NCI-H82 treated with DMSO at 0.1 percent for 48 hours (cell line): ENCODE results near the gene NBL1.
A peak's percentile ranks its signal among the peaks of the same experiment; 100 is the strongest.
"Not testable (repeated sequence)": the region's sequence is repeated elsewhere in the genome, so short reads cannot be mapped to it uniquely, and the experiment has no call there.

Experiments
- DNase-seq: peaks from one replicate; lab custom pipeline; 2025; ENCODE audit not compliant: unreplicated experiment; lab: John Stamatoyannopoulos, UW

Gene NBL1

DNA sequence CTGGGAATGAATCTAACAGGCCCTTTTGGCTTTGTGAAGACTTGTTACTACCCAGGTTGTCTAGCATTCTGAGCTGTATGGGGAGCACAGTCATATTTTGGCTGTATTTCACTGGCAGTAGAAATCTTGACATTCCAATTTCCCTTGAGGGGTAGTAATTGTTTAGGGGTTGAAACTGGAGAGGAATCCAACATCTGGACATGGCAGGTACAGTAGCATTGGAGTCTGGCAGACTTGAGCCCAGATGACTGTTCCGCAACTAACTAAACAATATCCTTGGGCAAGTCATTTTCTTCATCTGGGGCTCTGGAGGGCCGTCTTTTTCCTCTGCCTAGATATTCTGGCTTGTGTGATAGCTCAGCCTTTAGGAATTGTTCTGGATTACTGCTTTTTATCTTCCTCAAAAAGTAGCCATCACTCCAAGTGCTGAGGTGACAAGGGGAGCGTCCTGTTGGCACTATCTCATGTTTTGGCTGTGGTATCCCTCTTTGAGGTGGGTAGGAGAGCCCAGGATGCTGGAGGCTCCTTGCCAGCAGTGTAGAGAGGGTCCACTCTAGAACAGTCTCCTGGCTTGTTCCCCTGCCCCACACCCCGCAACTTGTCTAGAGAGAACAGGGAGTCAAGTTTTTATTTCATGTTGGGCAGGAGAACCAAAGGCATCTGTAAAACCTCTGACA lies 22.7 kb upstream of the NBL1 start:
- no peak for DNase-seq

DNA sequence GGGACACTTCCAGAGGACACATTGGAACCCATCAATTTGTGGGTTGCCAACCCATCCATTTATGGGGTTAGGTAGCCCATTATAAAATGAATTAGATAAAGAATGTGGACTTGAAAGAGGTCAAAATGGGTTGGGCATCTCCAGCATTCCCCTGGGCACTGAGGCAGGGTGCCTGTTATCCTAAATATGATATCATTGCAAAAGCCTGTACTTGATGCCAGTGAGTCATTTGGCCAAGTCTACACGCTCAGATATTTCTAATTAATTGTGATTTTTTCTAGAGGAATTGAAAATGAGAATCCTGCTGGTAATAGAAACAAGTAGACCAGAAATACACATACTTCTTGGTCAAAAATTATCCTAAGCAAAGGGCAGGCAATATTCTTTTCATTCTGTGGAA lies 21.9 kb upstream of the NBL1 start:
- no peak for DNase-seq

GRCh38 chr1:19623523-19623922 lies 20.6 kb upstream of the NBL1 start:
- DNase-seq, result no peak

DNA sequence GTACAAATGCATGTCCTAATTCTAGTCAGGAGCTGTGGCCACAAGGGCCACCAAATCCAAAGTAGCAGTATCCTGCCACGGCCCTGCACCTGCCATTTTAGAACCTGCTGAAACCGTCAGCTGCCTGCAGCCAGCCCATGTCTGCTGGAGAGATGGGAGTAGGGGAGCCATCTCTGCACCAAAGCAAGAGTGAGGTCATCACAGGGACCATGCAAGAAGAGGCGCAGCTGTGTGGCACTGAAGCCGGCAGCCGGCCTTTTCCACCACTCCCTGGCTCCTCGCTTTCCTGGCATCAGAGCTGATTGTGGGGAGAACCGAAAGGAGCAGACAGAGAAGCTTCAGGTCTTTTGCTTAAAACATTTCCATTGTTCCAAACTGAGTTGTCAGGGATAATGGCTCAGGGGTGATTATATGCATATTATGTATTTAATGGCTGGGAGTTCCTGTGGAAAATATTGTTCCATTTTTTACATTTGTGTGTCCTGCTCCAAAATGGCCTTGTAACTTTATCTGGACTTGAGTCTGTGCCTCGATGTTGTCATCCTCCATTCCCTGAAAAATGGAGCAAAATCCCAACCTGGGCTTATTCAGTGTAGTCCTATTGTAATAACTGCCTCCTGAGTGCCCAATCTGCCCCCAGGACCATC lies 18.7 kb upstream of the NBL1 start:
- DNase-seq, result no peak

DNA sequence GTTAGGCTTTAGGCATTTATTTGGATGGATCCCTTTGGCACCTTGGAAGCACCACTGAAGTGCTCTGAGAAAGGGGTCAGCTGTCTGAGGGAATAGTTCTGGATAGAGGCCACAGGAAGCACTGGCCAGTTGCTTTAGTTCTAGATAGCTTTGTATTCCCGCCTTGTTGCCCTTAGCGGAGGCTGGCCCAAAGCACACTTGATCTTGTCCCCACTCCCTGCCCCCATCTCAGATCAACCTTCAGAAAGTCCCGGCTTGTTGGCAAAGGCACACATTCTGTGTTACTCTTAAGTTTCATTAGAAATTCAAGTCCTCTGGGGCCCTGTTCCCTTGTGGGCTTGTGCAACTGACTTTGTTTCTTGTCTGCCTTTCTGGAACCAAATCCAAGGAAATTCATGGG lies 15.2 kb upstream of the NBL1 start:
- no peak for DNase-seq

DNA sequence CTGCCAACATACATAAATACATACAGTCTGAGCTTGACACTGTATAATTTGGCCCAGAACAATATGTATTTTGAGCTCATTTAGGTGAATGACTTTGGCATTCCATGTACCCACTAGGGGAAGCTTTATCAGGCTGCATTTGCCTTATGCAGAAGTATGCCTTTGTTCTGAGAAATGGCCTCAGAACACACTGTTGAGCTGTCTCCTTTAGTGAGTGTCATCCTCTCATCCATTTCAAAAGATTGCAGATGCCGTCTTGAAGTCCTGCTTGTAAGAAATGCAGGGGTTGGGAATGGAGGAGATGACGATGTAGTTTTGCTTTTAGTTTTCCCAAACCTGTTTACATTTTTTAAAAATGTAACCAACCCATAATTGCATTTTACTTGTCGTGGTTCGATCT lies 14.8 kb upstream of the NBL1 start:
- no peak for DNase-seq

- DNase-seq, result not testable (repeated sequence)
Observed at GRCh38 chr1:19630192-19630591, 13.9 kb upstream of the NBL1 start.

- no peak for DNase-seq
Observed at GRCh38 chr1:19630720-19631395, 13.3 kb upstream of the NBL1 start.

GRCh38 chr1:19632211-19632610 lies 11.9 kb upstream of the NBL1 start:
- DNase-seq, result no peak

GRCh38 chr1:19633106-19633505 lies 11.0 kb upstream of the NBL1 start:
- no peak for DNase-seq

- not testable (repeated sequence) for DNase-seq
Observed at GRCh38 chr1:19635064-19635463, 9.0 kb upstream of the NBL1 start.

GRCh38 chr1:19635646-19636045 lies 8.5 kb upstream of the NBL1 start:
- no peak for DNase-seq

DNA sequence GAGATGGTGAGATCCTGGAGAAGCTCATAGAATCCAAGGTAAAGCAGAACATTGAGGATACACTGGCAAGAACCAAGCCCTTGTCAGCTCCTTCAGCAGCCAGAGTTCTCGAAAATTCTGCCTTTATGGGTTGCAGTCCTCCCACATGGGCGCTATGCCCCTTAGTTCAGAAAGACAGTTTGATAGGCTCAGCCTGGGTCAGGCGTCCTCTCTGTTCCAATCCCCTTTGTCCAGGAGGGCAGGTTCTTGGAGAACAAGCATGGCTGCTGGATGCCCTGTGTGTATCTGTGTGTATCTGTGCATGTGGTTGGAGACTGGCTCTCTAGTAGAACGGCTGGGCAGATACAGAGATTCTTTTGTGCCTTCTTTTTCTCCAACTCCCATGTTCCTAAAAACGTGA lies 8.0 kb upstream of the NBL1 start:
- no peak for DNase-seq

- DNase-seq, result not testable (repeated sequence)
Observed at GRCh38 chr1:19636749-19637148, 7.4 kb upstream of the NBL1 start.

DNA sequence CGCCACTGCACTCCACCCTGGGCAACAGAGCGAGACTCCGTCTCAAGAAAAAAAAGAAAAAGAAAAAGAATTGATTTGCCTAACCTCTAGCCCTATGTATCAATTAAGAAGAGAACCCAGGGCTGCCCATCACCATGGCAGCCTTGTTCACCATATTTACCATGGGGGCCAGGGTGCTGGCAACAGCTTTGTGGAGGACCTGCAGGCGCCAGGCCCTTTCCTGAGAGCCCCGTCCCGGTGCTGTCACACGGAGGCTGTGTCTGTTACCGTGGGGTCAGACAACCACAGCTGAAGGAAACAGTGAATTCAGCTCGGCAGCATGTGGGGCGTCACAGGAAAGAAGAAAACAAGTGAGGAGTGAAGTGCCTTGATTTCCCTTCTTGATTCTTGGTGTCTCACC lies 6.5 kb upstream of the NBL1 start:
- no peak for DNase-seq

- DNase-seq, result not testable (repeated sequence)
Observed at GRCh38 chr1:19639228-19639627, 4.9 kb upstream of the NBL1 start.

GRCh38 chr1:19639999-19640362 lies 4.1 kb upstream of the NBL1 start:
- no peak for DNase-seq

DNA sequence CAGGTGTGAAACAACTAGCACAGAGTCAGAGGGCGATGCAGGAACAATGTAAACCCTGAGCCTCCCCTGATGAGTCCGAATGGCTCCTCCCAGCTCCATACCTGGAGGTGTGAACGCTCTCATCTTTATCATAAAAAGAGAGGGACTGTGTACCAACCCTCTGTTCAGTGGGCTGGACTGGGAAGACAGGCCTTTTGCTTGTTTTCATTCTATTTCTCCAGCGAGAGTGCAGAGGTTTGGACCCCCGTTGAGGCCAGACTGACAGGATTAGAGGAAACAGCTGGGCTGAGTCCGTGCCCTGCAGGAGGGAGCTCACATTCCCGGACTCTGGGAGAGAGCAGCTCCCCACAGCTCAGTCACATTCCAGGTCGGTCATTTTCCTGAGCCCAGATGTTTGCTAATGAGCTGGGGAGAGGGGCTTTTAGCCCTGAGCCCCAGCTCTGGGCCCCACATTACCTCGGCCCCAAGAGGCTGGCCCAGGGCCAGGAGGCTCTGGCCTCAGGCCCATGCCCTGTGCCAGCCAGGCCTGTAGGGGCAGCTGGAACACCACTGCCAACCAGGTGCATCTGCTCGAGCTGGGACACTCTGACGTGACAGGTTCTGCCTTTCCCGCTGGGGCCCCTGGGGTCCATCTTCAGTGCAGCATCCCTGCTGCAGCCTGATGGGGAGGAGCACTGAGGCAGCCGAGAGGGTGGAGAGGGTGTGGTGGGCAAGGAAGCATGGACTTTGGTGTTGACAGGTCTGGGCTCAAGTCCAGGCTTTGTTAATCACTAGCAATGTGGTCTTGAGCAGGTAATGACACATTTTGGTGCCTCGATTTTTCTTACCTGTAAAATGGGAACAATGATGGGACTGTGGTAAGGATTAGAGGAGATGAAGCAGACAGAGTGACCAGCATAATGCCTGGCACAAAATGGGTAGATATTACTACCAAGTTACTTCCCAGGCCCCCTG lies 3.5 kb upstream of the NBL1 start:
- no peak for DNase-seq

DNA sequence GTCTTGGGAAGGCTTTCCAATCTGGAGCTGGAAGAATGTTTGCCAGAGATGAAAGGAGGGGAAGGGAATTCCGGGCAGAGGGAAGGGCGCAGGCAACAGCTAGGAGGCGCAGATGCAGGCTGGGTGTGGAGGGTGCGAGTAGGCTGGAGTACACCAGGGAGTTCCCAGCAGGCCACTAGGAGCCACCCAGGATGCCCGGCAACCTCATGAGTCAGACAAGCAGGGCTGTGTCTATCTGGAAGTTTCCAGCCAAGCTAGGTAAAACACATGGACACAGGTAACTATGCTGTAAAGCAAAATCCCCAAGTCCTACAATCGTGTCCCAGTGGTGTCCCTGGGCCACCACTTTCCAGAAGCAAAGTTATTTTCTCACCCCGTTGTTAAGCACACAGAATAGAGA lies 990 bp upstream of the NBL1 start:
- DNase-seq, result peak; percentile 14

GRCh38 chr1:19644395-19644680 lies 227 bp downstream of the NBL1 start:
- no peak for DNase-seq

- DNase-seq, result no peak
Observed at GRCh38 chr1:19644681-19645410, 735 bp downstream of the NBL1 start.
